Measurements from ENCODE around the gene SLC35B1. TPM values are rescaled to one million over a fixed set of nuclear protein-coding genes. Genes with fewer than 3 reads are reported as not detected.
A peak's percentile ranks its signal among the peaks of the same experiment; 100 is the strongest.

Gene SLC35B1
- total RNA-seq, 6 donors from 2014 or later = 16.2 to 57.4 (median 42.2) TPM

- 85 to 90% methylated on average over 13 of the region's 13 CpGs for WGBS, 2 donors
- no peaks in the 10 kb centered on the region for H3K27me3 ChIP-seq
- H3K27ac ChIP-seq = no peak overlapping the region
- ATAC-seq (ENCODE audit: low FRiP score in 2 of 2) (no peak), DNase-seq (no peak)
- H3K36me3 ChIP-seq = no peaks in the 10 kb centered on the region
- no peaks in the 10 kb centered on the region for H3K9me3 ChIP-seq
- TF ChIP-seq POLR2AphosphoS5 (IDR thresholded peaks at IDR 0.05) = no peak
- TF ChIP-seq CTCF (IDR thresholded peaks at IDR 0.05) = no peak
- TF ChIP-seq EP300 (IDR thresholded peaks at IDR 0.05) = no peak
- TF ChIP-seq POLR2A (IDR thresholded peaks at IDR 0.05) = no peak
- H3K4me1 ChIP-seq = peaks cover 11 to 26% (median 21%) of the 10 kb centered on the region in 4 donors
- no peak overlapping the region for H3K4me3 ChIP-seq
Measured at GRCh38 chr17:49734515-49735490, 27.0 kb upstream of the SLC35B1 start.

DNA sequence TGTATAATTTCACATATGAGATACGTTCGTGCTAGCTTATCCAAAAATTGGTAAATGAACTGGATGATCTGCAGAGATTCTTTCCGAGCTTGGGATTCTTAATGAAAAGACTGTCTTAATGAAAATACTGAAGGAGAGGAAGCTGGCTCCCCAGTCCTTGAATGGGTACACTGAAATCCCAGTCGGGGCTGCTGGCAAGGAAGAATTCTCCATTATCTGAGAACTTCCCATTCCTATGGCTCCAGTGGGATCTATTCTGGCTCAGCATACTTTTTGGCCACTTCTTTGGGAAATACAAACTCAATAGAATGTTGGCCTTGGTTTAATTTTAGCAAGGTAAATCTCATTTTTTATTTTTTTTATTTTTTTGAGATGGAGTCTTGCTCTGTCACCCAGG, 23.7 kb upstream of the SLC35B1 start:
- ATAC-seq (ENCODE audit: low FRiP score in 2 of 2) (no peak), DNase-seq (no peak)
- Histone ChIP-seq H3K36me3 (no peaks in the 10 kb centered on the region), H3K27me3 (no peaks in the 10 kb centered on the region), H3K27ac (no peak overlapping the region), H3K9me3 (no peaks in the 10 kb centered on the region), H3K4me1 (peaks cover 0 to 18% (median 8%) of the 10 kb centered on the region in 4 donors), H3K4me3 (no peak overlapping the region)
- 81 to 92% methylated on average over 4 of the region's 4 CpGs for WGBS, 2 donors
- TF ChIP-seq CTCF (IDR thresholded peaks at IDR 0.05) (no peak), EP300 (IDR thresholded peaks at IDR 0.05) (no peak), POLR2AphosphoS5 (IDR thresholded peaks at IDR 0.05) (no peak), POLR2A (IDR thresholded peaks at IDR 0.05) (no peak)

- DNase-seq (no peak), ATAC-seq (ENCODE audit: low FRiP score in 2 of 2) (peak in 1 of 2 donors; percentile 10)
- peak overlapping the region in 3 of 4 donors; percentile 2 to 3 (median 2) for H3K27ac ChIP-seq
- no peaks in the 10 kb centered on the region for H3K9me3 ChIP-seq
- no peaks in the 10 kb centered on the region for H3K27me3 ChIP-seq
- peaks cover 0 to under 1% (median 0%) of the 10 kb centered on the region in 4 donors for H3K36me3 ChIP-seq
- H3K4me3 ChIP-seq = no peak overlapping the region
- TF ChIP-seq CTCF (IDR thresholded peaks at IDR 0.05) = no peak
- TF ChIP-seq POLR2AphosphoS5 (IDR thresholded peaks at IDR 0.05) = no peak
- no peak for TF ChIP-seq POLR2A (IDR thresholded peaks at IDR 0.05)
- no peak for TF ChIP-seq EP300 (IDR thresholded peaks at IDR 0.05)
- WGBS, 2 donors = 79 to 81% methylated on average over 5 of the region's 5 CpGs
- H3K4me1 ChIP-seq = peaks cover 0 to 18% (median 8%) of the 10 kb centered on the region in 4 donors
Measured at GRCh38 chr17:49730785-49731434, 23.1 kb upstream of the SLC35B1 start.

- 33 to 43% methylated on average over 1 to 4 of the region's 4 CpGs for WGBS, 2 donors
- DNase-seq (no peak), ATAC-seq (ENCODE audit: low FRiP score in 2 of 2) (peak; percentile 79 to 94)
- Histone ChIP-seq H3K27ac (peak overlapping the region in 3 of 4 donors; percentile 2 to 3 (median 2)), H3K36me3 (peaks cover 0 to 6% (median 2%) of the 10 kb centered on the region in 4 donors), H3K9me3 (no peaks in the 10 kb centered on the region), H3K4me3 (no peak overlapping the region), H3K4me1 (peaks cover 0 to 18% (median 8%) of the 10 kb centered on the region in 4 donors), H3K27me3 (no peaks in the 10 kb centered on the region)
- no peak for TF ChIP-seq POLR2A (IDR thresholded peaks at IDR 0.05)
- TF ChIP-seq CTCF (IDR thresholded peaks at IDR 0.05) = no peak
- TF ChIP-seq POLR2AphosphoS5 (IDR thresholded peaks at IDR 0.05) = peak in 1 of 2 donors; percentile 33
- TF ChIP-seq EP300 (IDR thresholded peaks at IDR 0.05) = no peak
Measured at GRCh38 chr17:49730078-49730784, 22.5 kb upstream of the SLC35B1 start.
